Measurements from ENCODE around the gene SYK. TPM values are rescaled to one million over a fixed set of nuclear protein-coding genes. Genes with fewer than 3 reads are reported as not detected.

Gene SYK
- total RNA-seq, 1 experiment from 2014 or later = 5.3 TPM

GRCh38 chr9:90872835-90873294, 71.2 kb downstream of the SYK start:
- no TSS peak for BruUV-seq (replicated peaks)
- Mint-ChIP-seq H3K36me3 (ENCODE audit: insufficient read depth, unreplicated experiment) (no peaks in the 10 kb centered on the region), H3K4me3 (ENCODE audit: unreplicated experiment) (no peak overlapping the region), H3K27me3 (ENCODE audit: insufficient read depth, unreplicated experiment) (no peaks in the 10 kb centered on the region), H3K9me3 (ENCODE audit: unreplicated experiment) (no peaks in the 10 kb centered on the region), H3K4me1 (ENCODE audit: low read depth, unreplicated experiment) (no peaks in the 10 kb centered on the region), H3K27ac (ENCODE audit: unreplicated experiment) (no peak overlapping the region)
- no peak for DNase-seq
- Histone ChIP-seq H3K4me1 (no peaks in the 10 kb centered on the region), H3K36me3 (ENCODE audit: control insufficient read depth, insufficient read depth, low read length) (no peaks in the 10 kb centered on the region), H3K4me3 (ENCODE audit: low read depth, low read length) (no peak overlapping the region), H3K9me3 (no peaks in the 10 kb centered on the region), H3K27me3 (replicated peaks; ENCODE audit: control insufficient read depth, insufficient read depth, low read length) (no peaks in the 10 kb centered on the region)
- intact Hi-C loops (cut with micrococcal nuclease; ENCODE audit: unreplicated experiment) = loop anchor here (5.0 kb wide), 4 partner anchors 101 to 731 kb away; no protein-coding TSS in a partner anchor
- ChIA-PET CTCF (no interaction called here), POLR2A (no interaction called here)
- TF ChIP-seq CTCF (IDR thresholded peaks at IDR 0.05; ENCODE audit: insufficient read depth in 1 of 2, low read depth in 1 of 2, low read length in 1 of 2, severe bottlenecking in 1 of 2, unreplicated experiment in 1 of 2) = no peak

GRCh38 chr9:90873422-90873821, 71.8 kb downstream of the SYK start:
- Mint-ChIP-seq H3K9me3 (ENCODE audit: unreplicated experiment) (no peaks in the 10 kb centered on the region), H3K27ac (ENCODE audit: unreplicated experiment) (no peak overlapping the region), H3K4me3 (ENCODE audit: unreplicated experiment) (no peak overlapping the region), H3K36me3 (ENCODE audit: insufficient read depth, unreplicated experiment) (no peaks in the 10 kb centered on the region), H3K27me3 (ENCODE audit: insufficient read depth, unreplicated experiment) (no peaks in the 10 kb centered on the region), H3K4me1 (ENCODE audit: low read depth, unreplicated experiment) (no peaks in the 10 kb centered on the region)
- ChIA-PET CTCF (no interaction called here), POLR2A (no interaction called here)
- H3K27me3 ChIP-seq (replicated peaks; ENCODE audit: control insufficient read depth, insufficient read depth, low read length) = no peaks in the 10 kb centered on the region
- DNase-seq = no peak
- H3K4me1 ChIP-seq = no peaks in the 10 kb centered on the region
- no TSS peak for BruUV-seq (replicated peaks)
- no peak for TF ChIP-seq CTCF (IDR thresholded peaks at IDR 0.05; ENCODE audit: insufficient read depth in 1 of 2, low read depth in 1 of 2, low read length in 1 of 2, severe bottlenecking in 1 of 2, unreplicated experiment in 1 of 2)
- no peaks in the 10 kb centered on the region for H3K9me3 ChIP-seq
- no peaks in the 10 kb centered on the region for H3K36me3 ChIP-seq (ENCODE audit: control insufficient read depth, insufficient read depth, low read length)
- intact Hi-C loops (cut with micrococcal nuclease; ENCODE audit: unreplicated experiment) = loop anchor here (5.0 kb wide), 4 partner anchors 101 to 731 kb away; no protein-coding TSS in a partner anchor
- H3K4me3 ChIP-seq (ENCODE audit: low read depth, low read length) = no peak overlapping the region

- no peak for DNase-seq
- Mint-ChIP-seq H3K4me1 (ENCODE audit: low read depth, unreplicated experiment) (no peaks in the 10 kb centered on the region), H3K4me3 (ENCODE audit: unreplicated experiment) (no peak overlapping the region), H3K27me3 (ENCODE audit: insufficient read depth, unreplicated experiment) (no peaks in the 10 kb centered on the region), H3K36me3 (ENCODE audit: insufficient read depth, unreplicated experiment) (no peaks in the 10 kb centered on the region), H3K27ac (ENCODE audit: unreplicated experiment) (no peak overlapping the region), H3K9me3 (ENCODE audit: unreplicated experiment) (no peaks in the 10 kb centered on the region)
- ChIA-PET CTCF (no interaction called here), POLR2A (no interaction called here)
- intact Hi-C loops (cut with micrococcal nuclease; ENCODE audit: unreplicated experiment) = loop anchor here (5.0 kb wide), 4 partner anchors 102 to 732 kb away; no protein-coding TSS in a partner anchor
- no peaks in the 10 kb centered on the region for H3K27me3 ChIP-seq (replicated peaks; ENCODE audit: control insufficient read depth, insufficient read depth, low read length)
- H3K9me3 ChIP-seq = no peaks in the 10 kb centered on the region
- no peaks in the 10 kb centered on the region for H3K4me1 ChIP-seq
- no peaks in the 10 kb centered on the region for H3K36me3 ChIP-seq (ENCODE audit: control insufficient read depth, insufficient read depth, low read length)
- no peak for TF ChIP-seq CTCF (IDR thresholded peaks at IDR 0.05; ENCODE audit: insufficient read depth in 1 of 2, low read depth in 1 of 2, low read length in 1 of 2, severe bottlenecking in 1 of 2, unreplicated experiment in 1 of 2)
- BruUV-seq (replicated peaks) = no TSS peak
- H3K4me3 ChIP-seq (ENCODE audit: low read depth, low read length) = no peak overlapping the region
These were observed 72.6 kb downstream of the SYK start for GRCh38 chr9:90874194-90874593.

Data from Caco-2 (cell line).